ENCODE data around the gene MMP14.
"Not testable (repeated sequence)": the region's sequence is repeated elsewhere in the genome, so short reads cannot be mapped to it uniquely, and the experiment has no call there.

The MMP14 gene

DNA sequence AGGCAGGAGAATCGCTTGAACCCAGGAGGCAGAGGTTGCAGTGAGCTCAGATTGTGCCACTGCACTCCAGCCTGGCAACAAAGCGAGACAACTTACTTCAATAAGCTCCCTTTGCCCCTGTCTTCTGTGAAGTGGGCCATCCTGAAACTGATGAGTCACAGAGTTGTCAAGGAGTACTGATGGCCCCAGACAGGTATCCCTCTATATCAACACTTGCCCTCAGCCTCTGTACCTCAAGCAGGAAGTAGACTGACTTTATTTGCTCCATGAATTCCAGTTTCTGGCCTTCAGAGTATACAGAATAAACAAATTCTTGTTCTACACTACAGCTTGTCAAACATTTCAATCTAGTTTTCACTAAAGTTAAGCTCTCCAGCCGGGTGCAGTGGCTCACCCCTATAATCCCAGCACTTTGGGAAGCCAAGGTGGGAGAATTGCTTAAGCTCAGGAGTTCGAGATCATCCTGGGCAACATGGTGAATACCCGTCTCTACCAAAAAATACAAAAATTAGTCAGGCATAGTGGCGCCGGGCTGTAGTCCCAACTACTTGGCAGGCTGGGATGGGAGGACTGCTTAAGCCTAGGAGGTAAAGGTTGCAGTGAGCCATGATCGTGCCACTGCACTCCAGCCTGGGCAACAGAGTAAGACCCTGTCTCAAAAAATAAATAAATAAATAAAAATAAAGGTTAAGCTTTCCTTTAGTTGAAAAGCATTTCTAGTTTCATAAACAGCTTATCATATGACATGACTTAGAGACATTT lies 18.8 kb downstream of the MMP14 start:
- no peak for TF ChIP-seq POLR2A (IDR thresholded peaks at IDR 0.05; ENCODE audit: extremely low read depth, insufficient read length)
- TF ChIP-seq, protein P1, sequence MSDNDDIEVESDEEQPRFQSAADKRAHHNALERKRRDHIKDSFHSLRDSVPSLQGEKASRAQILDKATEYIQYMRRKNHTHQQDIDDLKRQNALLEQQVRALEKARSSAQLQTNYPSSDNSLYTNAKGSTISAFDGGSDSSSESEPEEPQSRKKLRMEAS (IDR thresholded peaks at IDR 0.05; ENCODE audit: low read depth, low read length) = no peak
- TF ChIP-seq, protein P2, sequence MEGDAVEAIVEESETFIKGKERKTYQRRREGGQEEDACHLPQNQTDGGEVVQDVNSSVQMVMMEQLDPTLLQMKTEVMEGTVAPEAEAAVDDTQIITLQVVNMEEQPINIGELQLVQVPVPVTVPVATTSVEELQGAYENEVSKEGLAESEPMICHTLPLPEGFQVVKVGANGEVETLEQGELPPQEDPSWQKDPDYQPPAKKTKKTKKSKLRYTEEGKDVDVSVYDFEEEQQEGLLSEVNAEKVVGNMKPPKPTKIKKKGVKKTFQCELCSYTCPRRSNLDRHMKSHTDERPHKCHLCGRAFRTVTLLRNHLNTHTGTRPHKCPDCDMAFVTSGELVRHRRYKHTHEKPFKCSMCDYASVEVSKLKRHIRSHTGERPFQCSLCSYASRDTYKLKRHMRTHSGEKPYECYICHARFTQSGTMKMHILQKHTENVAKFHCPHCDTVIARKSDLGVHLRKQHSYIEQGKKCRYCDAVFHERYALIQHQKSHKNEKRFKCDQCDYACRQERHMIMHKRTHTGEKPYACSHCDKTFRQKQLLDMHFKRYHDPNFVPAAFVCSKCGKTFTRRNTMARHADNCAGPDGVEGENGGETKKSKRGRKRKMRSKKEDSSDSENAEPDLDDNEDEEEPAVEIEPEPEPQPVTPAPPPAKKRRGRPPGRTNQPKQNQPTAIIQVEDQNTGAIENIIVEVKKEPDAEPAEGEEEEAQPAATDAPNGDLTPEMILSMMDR (IDR thresholded peaks at IDR 0.05; ENCODE audit: low read depth, low read length) = no peak
- TF ChIP-seq MYC (IDR thresholded peaks at IDR 0.05; ENCODE audit: low read depth, low read length) = no peak
- DNase-seq (ENCODE audit: low read depth) = no peak

DNA sequence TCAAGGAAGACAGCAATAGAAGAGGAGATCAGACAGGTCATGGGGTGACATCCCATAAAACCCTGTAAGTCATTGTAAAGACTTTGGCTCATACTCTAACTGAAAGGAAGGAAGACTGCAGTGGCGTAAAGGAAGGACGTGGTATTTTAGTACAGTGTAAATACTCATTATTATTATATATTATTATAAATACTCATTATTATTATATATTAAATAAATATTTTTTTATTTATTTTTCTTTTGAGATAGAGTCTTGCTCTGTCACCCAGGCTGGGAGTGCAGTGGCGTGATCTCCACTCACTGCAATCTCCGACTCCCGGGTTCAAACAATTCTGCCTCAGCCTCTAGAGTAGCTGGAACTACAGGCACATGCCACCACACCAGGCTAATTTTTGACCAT lies 20.0 kb downstream of the MMP14 start:
- no peak overlapping the region for H3K4me3 ChIP-seq (ENCODE audit: low read depth, low read length)
- TF ChIP-seq POLR2A (IDR thresholded peaks at IDR 0.05; ENCODE audit: extremely low read depth, insufficient read length) = no peak
- TF ChIP-seq, protein P1 (IDR thresholded peaks at IDR 0.05; ENCODE audit: low read depth, low read length) = no peak
- TF ChIP-seq, protein P2 (IDR thresholded peaks at IDR 0.05; ENCODE audit: low read depth, low read length) = no peak
- DNase-seq (ENCODE audit: low read depth) = no peak

More for the DNA sequence above, 18.8 kb downstream of the MMP14 start:
- H3K4me3 ChIP-seq (ENCODE audit: low read depth, low read length) = no peak overlapping the region

DNA sequence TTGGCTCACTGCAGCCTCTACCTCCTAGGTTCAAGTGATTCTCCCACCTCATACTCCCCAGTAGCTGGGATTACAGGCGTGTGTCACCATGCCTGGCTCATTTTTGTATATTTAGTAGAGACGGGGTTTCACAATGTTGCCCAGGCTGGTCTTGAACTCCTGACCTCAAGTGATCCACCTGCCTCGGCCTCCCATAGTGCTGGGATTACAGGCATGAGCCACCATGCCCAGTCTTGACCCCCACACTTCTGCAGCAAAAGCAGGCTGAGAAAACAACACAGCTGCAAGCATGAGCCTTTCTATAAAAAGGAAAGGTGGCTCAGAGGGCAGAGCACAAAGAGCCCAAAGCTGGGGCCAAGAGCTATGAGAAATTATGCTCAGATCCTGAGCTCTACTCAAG lies 24.0 kb downstream of the MMP14 start:
- not testable (repeated sequence) for DNase-seq (ENCODE audit: low read depth); H3K4me3 ChIP-seq (ENCODE audit: low read depth, low read length)

DNA sequence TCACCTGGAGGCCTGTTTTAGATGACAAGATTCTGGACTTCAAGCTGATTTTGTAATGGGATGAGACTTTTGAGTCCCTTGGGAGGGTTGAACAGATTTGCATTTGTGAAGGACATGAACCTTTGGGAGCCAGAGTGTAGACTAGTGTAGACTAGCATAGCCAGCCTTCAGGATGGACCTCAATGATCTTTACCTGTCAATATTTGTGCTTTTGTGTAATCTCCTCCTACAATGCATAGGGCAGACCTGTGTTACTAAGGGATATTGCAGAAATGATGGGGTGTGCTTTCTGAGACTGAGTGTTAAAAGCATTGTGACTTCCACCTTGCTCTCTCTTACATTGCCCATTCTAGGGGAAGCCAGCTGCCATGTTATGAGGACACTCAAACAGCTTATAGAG lies 25.3 kb downstream of the MMP14 start:
- no peak overlapping the region for H3K4me3 ChIP-seq (ENCODE audit: low read depth, low read length)
- no peak for TF ChIP-seq POLR2A (IDR thresholded peaks at IDR 0.05; ENCODE audit: extremely low read depth, insufficient read length)
- TF ChIP-seq, protein P2 (IDR thresholded peaks at IDR 0.05; ENCODE audit: low read depth, low read length) = no peak
- TF ChIP-seq, protein P1 (IDR thresholded peaks at IDR 0.05; ENCODE audit: low read depth, low read length) = no peak
- no peak for TF ChIP-seq MYC (IDR thresholded peaks at IDR 0.05; ENCODE audit: low read depth, low read length)
- DNase-seq (ENCODE audit: low read depth) = no peak

DNA sequence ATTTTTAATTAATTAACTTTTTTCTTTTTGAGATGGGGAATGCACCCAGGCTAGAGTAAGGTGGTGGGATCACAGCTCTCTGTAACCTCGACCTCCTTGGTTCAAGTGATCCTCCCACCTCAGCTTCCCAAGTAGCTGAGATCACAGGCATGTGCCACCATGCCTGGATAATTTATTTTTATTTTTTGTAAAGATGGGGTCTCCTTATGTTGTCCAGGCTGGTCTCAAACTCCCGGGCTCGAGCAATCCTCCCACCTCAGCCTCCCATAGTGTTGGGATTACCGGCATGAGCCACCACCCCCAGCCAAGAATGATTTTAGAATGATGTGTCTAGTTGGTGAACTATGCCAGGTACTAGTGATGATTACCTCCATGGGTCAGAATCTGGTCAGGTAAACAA lies 28.6 kb downstream of the MMP14 start:
- DNase-seq (ENCODE audit: low read depth) = no peak
- no peak overlapping the region for H3K4me3 ChIP-seq (ENCODE audit: low read depth, low read length)
- TF ChIP-seq MYC (IDR thresholded peaks at IDR 0.05; ENCODE audit: low read depth, low read length) = no peak

DNA sequence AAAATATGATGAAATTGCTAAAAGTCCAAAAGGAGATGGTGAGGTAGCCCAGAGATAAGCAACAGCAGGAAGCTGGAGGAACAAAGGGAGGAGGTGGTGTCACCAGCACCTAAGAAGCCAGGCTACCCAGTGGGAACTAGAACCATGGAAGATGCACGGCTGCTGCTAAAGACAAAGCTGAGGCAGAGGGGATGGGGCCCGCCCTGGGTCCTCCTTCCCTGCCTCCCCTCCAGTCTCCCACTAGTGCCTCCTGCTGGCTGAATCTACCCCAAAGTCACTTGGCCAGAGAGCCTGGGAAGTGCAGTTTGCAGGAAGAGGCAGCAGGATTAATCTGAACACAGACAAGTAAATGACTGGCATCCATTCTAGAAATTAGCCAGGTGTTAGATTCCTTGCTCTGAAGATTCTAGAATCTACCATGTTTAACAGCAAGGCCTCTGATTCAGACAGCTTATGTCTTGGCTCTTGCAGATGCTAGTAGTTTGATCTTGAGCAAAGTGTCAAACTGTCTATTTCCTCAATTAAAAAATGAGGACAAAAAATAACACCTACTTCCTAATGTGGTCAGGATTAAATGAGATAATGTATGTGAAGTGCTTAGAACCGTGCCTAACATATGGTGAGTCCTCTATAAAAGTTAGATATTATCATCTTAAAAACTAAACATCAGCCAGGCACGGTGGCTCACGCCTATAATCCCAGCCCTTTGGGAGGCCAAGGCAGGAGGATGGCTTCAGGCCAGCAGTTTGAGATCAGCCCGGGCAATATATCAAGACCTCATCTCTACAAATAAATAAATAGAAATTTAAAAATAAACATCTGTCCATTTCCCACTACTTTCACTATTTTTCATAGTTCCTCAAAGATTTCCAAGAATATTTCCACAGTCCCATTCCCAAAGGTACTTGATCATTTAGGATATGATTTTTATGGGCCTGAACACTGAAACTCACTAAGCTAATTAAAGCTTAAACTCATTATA lies 29.3 kb downstream of the MMP14 start:
- no peak for DNase-seq (ENCODE audit: low read depth)
- no peak for TF ChIP-seq POLR2A (IDR thresholded peaks at IDR 0.05; ENCODE audit: extremely low read depth, insufficient read length)
- TF ChIP-seq, protein P2 (IDR thresholded peaks at IDR 0.05; ENCODE audit: low read depth, low read length) = peak; percentile 28

More for the DNA sequence above, 29.3 kb downstream of the MMP14 start:
- H3K4me3 ChIP-seq (ENCODE audit: low read depth, low read length) = no peak overlapping the region

Data from NB4 (cell line).